Fibroblast of skin of right quadriceps (primary cell): Measurements from ENCODE around the gene VWA2.
"Not testable (repeated sequence)": the region's sequence is repeated elsewhere in the genome, so short reads cannot be mapped to it uniquely, and the experiment has no call there.

Experiments
- DNase-seq: peaks from one replicate; pipeline ENCODE4 v3.0.0-alpha.2; 2013

The VWA2 gene

DNA sequence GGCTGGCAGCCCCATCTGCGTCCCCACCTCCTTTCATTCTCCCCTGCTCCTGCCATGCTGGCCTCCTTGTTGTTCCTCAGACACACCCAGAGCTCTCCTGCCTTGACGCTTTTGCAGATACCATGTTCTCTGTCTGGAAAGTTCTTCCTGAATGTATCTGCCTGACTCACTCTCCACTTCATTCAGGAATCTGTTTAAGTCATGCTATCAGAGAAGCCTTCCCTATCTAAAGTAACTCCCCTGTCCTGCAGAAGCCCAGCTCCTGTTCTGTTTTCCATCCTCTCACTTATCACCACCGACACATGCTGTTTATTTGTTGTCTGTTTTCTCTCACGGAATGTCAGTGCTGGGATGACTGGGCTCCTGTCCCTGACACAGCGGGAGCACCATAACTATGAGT, 83.3 kb downstream of the VWA2 start:
- DNase-seq = no peak

DNA sequence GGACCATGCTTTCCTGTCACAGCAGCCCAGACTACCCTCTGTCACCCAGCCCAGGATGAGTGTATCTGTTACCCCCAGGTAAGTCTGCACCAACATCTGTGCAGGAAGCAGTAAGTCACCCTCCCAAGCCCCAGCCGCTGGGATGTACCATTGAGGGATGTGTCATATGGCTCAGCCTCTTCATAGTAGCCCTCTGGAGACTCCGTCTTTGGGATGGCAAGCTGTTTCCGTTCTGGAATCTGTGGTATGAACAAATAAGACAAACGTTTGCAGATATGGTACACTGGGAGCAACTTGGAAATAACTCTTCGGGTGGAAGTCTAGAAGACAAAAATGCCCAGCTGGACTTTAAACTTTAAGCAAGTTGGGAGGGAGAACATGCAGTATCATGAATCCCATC, 84.0 kb downstream of the VWA2 start:
- DNase-seq = no peak

DNA sequence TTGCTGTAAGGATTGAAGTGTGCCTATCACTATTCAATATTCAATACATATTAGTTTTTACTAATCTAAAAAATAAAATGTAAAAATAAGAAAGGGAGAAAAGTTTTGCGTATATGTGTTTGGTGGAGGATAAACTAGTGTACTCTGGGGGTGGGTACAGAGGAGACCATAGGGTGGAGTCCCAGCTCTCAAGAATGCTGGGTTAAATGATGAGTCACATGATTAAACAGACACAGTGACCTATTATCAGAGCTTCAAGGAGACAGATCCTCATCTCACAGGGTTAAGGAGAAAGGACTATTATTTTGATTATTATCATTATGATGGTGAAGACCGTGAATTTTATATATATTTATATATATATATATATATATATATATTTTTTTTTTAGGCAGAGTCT, 87.7 kb downstream of the VWA2 start:
- DNase-seq = no peak

DNA sequence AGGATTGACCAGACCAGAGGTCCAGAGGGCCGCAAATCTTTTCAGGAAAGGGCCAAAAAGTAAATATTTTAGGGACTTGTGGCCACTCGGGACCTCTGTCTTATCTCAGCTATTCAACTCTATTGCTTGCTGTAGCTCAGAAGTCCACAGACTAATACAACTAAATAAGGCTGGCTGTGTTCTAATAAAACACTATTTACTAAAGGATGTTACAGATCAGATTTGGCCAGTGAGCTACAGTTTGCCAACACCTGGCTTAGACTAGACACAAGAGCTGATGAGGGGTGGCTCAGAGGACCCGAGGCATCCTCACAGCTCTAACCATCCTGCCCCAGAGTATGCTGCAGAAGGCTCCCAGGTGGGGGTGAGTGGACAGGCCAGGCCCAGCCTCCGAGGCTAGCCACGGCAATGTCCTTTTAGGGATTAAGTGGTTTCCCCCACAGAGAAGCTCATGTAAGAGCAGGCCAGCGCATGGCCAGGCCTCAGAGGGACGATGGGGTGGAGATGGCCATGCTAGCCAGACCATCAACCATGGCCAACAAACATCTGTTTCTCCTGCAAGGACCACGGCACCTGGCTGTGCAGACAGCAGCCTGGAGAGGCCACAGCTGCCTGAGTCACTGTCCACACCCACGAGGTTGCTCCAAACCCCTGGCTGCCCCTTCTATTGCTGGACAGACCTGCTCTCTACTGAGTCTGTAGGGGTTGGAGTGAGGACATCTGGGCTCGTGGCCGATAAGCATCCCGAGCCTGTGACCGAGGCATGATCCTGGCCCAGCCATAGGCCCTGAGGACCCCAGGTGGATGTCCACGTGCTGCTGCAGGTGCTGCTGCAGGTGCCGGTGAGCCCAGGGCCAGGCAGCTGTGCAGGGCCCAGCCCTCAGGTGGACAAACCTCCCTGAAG, 88.7 kb downstream of the VWA2 start:
- DNase-seq = no peak

DNA sequence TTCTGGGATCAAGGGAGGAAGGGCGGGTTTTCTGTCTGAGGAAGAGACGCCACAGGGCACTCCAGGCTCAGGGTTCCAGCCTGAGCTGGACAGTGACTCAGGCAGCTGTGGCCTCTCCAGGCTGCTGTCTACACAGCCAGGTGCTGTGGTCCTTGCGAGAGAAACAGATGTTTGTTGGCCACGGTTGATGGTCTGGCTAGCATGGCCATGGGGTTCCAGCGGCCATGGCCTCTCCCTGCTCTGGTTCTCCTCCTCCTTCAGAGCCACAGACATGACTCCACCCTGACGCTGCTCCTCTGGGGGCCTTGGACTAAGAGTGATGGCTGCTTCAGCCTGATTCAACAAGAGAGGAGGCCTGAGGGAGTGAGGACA, 89.4 kb downstream of the VWA2 start:
- no peak for DNase-seq

DNA sequence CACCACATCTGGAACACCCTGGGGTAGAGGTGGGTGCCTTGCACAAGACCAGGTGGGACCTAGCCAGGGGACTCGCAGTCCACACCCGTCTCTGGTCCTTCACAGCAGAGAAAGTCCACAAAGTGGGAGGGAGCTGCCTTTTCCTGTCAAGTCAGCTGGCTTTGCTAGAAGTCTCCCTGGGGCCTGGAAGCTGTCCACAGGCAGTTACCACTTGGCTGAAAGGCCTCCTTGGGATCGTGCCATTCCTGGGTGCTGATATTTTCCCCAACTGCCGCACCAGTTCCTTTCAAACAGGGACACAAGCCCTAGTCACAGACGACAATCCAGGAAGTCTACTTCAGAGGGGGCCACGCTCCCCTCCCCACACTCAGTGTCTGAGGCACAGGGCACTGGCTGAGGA, 89.8 kb downstream of the VWA2 start:
- no peak for DNase-seq

DNA sequence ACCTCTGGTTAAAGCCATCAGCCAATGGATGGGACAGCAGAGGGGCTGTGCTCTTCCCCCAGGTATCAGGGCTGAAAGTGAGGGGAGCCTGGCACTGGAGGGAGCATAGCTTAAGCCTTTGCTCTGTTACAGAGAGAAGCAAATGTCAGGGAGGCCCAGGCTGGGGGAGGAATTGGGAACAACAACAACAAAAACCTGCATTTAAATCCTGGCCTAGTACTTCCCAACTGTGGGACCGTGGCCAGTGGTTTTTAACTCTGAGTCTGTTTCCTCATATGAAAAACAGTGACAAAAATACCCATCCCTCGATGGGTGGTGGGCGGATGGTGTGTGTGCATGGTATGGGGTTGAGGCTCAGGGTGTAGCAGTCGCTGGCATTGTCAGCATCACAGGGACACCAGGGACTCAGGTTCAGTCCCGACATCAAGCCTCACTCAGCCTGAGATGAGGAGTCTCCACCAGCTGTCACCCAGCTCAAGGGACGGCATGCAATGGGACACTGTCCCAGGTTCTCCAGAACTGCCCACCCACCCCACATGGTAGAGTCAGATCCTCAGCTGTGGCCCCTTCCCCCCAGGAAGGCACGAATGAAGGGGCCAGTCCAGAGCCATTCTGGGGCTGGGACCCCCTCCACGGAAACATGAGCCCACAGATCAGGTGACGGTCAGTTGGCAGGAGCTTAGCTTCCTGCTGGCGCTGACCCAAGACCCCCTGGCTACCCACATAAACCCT, 90.7 kb downstream of the VWA2 start:
- DNase-seq = no peak

DNA sequence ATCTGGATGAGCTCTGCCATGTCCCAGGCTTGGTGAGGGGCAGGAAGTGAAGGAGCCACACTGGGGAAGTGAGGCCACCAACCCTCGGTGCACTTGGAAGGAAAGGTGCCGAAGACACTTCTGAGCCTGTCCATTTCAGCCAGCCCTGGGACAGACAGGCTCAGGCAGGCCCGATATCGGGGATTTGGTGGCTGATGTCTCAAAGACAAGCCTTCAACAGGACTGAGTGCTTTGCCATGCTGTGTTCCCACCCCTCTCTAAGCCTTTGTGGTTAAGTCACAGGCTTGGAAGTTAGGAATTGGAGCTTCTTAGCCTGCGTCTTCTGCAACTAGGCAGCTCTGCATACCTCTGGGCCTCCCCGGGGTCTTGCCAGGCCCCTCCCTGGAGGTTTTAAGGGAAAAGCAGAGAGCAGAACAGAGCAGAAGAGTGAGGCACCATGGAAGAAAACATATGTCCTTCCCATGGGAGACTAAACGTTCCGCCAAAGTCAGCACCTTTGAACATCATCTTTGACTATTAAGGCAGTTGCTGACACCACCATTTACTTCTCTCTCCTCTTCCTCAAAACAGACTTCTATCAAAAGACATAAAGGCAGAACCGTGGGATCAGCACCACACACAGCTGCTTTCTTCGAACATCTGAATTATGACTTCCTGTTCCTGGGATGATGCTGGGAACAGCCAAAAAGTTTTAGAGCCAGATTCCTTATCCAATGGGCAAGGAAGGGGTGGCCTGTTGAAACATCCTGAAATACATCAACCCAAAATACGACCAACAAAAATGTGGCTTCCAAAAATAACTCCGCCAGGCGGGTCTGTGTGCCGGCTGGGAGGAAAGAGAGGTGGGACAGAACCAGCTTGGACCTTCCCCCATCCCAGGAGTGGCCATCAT, 93.5 kb downstream of the VWA2 start:
- DNase-seq = peak; percentile 7

DNA sequence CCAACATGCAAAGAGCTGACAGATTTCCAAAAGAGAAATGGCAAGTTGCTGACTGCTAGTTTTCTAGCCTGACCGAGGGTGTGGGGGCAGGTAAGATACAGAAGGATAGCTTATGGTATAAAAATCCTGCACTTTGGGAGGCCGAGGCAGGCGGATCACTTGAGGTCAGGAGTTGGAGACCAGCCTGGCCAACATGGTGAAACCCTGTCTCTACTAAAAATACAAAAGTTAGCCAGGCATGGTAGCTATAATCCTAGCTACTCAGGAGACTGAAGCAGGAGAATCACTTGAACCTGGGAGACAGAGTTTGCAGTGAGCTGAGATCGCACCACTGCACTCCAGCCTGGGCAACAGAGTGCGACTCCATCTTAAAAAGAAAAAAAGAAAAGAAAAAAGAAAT, 94.4 kb downstream of the VWA2 start:
- not testable (repeated sequence) for DNase-seq

DNA sequence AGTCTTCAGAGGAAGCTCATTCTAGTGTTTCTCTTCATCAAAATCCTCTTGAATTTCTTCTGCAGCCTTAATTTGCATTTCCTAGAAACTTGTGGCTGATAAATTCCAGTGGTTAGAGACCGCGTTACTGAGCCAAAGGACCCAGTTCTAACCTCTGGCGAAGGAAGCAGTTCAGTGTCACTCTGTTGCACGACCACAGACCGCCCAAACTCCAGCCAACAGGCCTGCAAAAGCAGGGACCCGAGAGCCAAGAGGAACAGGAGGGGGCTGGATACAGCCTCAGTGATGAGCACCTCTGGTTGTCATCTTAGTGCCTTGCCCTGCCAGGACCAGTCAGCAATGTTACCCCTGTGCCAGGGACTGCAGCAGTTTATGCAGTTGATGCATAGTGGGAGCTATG, 95.2 kb downstream of the VWA2 start:
- DNase-seq = no peak

DNA sequence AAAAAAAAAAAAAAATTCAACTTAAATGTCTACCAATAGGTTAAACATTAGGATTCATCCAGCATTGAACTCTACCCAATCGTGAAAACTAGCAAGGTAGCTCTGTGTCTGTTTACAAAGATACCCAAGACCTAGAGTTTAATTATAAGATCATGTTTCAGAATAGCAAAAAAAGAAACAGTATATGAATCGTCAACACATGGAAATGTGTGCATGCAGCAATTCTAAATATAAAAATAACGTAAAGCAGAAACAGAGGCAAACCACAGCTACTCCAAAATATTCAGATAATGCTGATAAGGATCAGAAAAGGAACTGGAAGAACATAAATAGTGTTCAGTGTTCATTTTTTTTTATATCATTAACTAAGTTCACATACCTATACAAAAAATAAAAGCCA, 96.6 kb downstream of the VWA2 start:
- no peak for DNase-seq

DNA sequence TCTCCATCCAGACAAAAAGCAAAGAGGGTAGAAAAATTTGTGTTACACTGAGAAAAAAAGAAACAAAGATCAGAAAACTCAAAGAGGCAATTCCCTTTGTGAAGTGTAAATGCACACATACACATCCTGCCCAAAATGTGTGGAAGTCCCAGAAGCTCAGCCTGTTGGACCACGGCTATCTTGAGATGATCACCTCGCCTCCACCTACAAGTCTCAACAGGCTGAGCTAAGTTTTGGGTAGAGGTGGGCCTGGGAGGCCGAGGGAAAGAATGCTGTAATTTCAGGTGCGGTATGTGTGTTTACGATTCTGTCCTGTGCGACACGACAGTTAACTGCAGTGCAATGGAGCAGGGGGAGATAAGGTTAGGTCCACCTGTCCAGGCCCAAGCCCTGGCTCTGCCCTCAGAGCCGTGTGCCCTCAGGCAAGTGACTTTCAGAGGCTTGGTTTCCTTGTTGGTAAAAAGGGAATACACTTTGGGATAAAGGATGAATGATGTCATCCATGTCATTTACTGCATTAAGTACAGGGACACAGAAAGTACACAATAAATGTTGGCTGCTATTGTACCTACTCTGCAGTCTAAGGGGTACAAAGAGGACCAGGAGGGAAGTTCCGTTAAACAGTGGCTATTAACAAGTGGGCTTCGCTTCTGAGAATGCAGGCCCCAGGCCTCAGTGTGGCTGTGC, 97.9 kb downstream of the VWA2 start:
- no peak for DNase-seq

DNA sequence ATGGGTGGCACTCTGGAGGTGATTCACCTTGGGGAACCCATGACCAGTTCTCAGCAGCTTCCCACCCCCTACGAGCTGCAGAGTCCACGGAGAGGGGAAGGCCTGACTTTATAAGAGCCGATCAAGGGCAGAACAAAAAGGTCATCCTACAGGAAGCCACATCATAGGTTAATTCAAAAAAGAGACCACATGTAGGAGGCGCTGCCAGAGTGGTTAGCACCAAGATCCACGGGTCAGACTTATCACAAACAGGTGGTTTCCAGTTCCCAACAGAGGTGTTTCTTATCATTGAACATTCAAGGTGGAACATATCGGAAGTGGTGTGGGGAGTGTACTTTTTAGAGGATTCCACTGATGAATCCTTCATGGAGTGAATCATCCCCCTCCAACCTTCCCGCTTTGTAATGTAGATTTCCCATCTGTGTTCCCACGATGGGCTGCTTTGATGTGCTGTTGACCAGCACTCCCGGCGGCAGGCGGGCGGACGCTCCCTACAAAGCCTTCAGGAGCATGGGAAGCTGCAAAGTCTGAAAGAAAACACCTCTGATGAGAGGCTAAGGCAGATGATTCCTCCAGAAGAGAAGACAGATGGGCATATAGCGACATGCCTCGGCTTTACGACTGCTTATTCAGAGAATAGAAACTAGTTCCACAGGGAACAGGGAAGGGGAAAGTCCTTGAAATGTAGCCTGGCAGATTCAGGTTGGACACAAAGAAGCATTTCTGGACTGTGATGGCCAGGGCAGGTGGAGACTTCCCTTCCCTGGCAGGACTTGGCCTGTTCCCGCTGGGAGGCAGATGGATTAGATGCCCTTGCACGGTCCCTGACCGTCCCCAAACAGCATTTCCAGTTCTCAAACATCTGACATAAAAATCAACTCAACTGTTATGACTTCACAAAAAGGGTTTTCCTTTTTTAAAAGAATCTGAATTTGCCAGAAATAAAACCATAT, 98.7 kb downstream of the VWA2 start:
- no peak for DNase-seq

DNA sequence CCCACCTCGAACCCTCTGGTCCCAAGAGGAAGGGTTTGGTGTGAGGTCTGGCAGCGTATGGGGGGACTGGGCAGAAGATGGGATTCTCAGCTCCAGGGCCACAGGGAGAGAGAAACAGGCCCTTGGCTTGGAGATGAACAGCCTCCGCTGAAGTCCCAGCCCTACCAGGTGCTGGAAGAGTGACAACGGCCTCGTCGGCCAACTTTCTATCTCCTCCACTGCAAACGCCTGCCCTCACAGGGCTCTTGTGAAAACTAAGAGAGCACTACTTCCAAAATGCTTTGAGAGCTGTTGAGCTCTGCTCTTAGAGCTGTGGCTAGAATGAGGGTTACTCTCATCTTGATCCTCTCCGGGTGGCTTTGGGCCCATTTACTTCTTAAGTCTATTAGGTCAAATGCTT, 101.8 kb downstream of the VWA2 start:
- DNase-seq = no peak
